SIG-M5 (cell line): ENCODE measurements around the gene DGLUCY.
"Not testable (repeated sequence)": the region's sequence is repeated elsewhere in the genome, so short reads cannot be mapped to it uniquely, and the experiment has no call there.

Experiments used
- DNase-seq: peaks from one replicate; lab custom pipeline; 2025; lab: John Stamatoyannopoulos, UW

DGLUCY gene

DNA sequence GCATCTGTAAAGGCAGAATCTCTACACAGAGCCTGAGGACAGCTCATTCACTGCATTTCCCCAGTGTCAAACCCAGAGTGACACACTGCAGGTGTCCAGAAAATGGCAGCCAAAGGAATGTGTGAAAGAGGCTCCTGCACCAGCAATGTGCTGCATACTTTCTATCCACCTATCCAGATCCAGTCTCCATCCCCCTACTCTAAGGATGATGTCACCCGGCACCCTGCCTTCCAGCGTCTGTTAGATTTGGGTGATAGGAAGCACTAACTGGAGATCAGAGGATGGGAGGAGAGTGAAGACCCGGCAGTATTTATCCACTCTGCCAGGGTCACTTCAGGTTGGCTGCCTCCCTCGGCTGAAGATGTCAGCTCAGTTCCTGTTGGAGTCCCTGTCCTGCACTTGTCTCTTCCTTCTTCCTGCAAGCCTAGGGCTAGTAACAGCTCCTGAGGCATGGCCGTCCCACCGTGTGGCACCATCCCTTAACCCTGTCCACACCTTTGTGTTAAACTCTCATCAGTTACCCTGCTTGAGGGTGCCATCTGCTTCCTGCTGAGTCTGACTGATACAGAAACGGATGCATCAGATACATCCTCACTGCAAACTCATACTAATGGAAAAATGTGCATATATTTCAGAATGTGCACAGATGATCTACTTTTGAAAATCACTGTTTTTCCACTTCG is 143.6 kb downstream of the DGLUCY start:
- no peak for DNase-seq

DNA sequence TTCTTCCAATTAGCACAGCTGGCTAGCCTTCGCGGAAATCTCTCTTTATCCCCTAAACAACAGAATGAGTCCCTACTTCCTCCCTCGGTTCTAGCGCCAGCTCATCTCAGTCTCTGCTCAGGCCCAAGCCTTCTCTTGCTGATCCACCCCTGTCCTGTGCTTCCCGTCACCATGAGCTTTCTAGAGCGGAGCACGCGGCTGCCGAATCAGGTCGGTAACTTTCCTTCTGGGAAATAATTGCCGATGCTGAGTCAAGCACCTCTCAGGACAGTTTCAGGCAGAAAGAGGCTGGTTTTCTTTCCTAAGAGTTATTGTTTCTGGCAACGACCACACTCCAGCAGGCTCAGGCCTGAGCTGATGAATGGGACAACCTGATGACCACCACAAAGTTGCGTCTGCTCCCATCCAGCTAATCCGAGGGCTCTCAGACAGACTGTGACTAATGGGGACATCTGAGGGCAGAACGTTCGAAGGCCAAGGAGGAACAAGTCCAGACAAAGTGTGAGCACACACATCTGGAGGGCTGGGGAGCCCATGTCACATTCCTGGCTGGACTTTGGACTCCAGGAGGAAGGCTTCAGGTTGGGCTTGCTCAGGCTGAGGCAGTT is 144.2 kb downstream of the DGLUCY start:
- no peak for DNase-seq

- DNase-seq: no peak
Observed at GRCh38 chr14:91258876-91259275, 145.0 kb downstream of the DGLUCY start.

DNA sequence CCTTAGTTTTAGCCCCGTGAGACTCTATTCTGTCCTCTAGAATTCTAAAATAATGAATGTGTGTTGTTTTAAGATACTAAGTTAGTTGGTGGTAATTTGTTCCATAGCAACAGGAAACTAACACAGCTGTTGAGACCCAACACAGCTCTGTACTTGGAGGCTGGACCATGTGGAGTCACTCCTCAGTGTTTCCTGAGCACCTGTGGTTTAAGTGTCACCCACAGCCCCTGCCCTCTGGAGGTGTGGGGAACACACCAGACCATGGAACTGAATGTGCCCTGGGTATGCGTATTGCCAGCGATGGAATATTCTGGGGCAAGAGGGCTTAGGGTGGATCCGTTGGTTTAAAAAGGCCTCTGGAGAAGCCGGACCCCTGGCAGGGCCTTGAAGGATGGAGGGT is 147.2 kb downstream of the DGLUCY start:
- DNase-seq: no peak

GRCh38 chr14:91261986-91262549 is 148.2 kb downstream of the DGLUCY start:
- DNase-seq: no peak

- DNase-seq: no peak
Observed at GRCh38 chr14:91263329-91263728, 149.5 kb downstream of the DGLUCY start.

GRCh38 chr14:91264151-91265150 is 150.6 kb downstream of the DGLUCY start:
- no peak for DNase-seq

DNA sequence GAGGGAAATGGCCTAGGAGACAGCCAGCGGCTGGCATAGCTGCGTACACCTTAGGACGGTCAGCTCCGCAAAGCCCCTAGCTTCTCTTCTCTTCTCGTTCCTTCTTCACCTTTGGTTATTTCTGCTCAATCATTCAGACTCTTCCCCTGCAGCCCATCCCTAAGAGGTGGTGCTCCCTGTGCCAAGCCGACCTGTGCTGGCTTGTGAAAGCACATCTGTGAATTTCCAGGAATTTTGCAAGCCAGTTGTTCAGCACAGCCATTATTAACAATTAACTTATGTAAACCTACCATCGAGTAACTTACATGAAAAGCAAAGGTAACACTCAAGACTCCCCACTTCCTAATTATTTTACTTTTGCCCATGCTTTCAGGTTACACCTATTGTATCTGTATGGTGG is 151.5 kb downstream of the DGLUCY start:
- DNase-seq: no peak

DNA sequence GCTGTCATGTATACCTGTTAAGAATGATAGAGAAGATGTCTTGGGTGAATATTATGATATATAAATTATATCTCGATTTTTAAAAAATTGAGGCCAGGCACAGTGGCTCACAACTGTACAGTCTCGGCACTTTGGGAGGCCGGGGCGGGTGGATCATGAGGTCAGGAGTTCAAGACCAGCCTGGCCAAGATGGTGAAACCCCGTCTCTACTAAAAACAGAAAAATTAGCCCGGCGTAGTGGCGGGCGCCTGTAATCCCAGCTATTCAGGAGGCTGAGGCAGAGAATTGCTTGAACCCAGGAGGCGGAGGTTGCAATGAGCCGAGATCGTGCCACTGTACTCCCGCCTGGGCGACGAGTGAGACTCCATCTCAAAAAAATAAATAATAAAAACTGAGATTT is 152.4 kb downstream of the DGLUCY start:
- DNase-seq: not testable (repeated sequence)

GRCh38 chr14:91267965-91268437 is 154.1 kb downstream of the DGLUCY start:
- no peak for DNase-seq

DNA sequence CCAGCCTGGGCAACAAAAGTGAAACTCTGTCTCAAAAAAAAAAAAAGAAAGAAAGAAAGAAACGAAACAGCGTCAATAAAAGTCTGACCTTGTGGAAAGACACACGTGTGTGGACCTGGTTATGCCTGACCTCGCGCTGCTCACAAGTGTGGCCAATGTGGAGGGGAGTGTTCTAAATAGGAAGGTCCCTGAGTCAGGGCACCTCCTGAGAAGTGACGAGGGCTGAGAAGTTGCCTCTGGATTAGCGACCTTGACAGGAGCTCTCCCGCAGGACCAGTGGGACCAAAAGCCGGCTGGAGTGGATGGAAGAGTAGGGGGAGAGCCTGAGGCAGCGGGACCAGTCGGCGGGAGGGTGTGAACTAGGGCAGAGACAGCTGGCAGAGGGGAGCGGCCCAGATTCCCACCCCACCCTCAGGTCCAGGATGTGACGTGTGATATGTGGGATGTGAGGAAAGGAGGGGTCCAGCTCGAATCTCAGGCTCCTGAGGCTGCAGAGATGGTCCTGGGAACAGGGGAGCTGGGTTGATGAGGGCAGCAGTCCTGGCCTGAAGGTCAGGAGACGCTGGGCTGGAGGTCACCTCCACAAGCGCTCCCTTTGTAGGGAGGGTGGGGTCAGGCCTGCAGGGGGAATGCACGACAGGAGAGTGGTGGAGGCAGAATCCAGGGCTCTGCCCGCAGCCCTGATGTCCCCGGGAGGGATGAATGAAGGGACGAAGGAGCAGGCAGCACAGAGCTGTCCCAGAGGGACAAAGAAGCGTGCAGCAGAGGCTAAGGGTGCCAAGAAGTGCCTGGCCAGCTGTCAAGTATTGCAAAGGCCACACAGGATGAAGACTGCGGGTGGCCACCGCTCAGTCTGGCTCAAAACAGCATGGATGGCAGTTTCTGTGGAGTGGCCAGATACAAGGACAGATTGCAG is 155.5 kb downstream of the DGLUCY start:
- no peak for DNase-seq

DNA sequence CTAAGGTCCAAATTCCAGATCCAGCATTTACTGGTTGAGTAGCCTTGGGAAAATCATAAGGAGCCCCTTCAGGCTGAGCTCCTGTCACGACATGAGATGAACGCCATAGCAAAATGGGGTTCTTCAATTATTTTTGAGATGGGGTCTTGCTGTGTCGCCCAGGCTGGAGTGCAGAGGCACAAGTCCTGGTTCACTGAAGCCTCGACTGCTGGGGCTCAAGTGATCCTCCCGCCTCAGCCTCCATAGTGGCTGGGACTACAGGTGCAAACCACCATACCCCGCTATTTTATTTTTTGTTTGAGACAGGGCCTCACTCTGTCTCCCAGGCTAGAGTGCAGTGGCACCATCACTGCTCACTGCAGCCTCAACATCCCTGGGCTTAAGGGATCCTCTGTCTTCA is 156.3 kb downstream of the DGLUCY start:
- DNase-seq: no peak

DNA sequence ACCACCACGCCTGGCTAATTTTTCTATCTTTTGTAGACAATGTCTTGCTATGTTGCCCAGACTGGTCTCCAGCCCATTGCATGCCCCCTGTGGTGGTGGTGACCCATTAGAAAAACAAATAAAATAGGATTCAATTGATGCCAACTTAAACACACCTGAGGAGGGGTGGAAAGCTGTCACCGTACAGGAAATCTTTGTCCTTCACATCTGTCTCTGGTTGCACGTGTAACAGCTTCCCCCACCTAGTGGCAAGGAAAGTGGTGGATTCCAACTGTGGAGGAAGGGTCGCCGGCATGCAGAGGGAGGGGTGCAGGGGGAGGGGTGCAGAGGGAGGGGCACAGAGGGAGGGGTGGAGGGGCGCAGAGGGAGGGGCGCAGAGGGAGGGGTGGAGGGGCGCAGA is 156.7 kb downstream of the DGLUCY start:
- no peak for DNase-seq

- no peak for DNase-seq
Observed at GRCh38 chr14:91271639-91272038, 157.8 kb downstream of the DGLUCY start.

GRCh38 chr14:91272341-91273272 is 158.7 kb downstream of the DGLUCY start:
- no peak for DNase-seq

GRCh38 chr14:91273273-91273884 is 159.5 kb downstream of the DGLUCY start:
- DNase-seq: no peak

DNA sequence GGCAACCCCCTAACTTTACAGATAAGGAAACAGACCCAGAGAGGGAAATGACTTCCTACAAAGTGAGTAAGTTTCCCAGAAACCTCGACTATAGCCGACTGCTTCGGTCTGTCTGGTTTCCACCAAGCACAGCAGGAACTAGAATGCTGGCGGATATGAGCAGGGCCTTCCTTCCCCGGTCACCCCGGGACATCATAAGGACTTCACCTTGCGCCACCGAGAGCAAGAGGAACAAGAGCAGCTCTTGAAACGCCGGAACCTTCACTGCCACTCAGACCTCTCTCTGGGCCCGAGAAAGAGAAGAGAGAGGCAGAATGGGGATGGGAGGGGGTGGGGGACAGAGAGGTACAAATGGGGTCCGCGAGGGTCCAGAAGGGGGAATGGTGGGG is 160.0 kb downstream of the DGLUCY start:
- no peak for DNase-seq

DNA sequence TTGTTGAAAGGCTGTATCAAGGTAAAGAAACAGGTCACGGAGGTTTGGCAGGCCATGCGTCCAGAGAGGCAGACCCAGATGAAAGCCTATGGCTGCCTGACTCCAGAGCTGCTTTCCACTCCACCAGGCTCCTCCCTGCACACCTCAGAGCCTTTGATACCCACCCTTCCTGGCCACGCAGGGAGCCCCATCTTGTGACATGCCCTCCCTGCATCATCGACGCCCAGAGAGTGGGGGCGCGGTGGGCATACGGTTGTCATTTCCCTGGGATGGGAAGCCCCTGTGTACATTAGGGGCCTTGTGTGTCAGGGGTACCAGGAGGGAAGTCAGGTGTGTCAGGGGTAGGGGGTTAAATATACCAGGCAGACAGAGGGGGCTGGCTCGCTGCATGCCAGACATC is 160.9 kb downstream of the DGLUCY start:
- no peak for DNase-seq
